GM10266 (cell line): ENCODE results near the gene C17orf50.

Experiments used
- DNase-seq: peaks from one replicate; pipeline ENCODE4 v3.0.0; 2012; ENCODE audit errors: extremely low spot score
- CTCF ChIP-seq: IDR thresholded peaks from 2 replicates; pipeline ENCODE4 v1.5.1; 2012; ENCODE audit warnings: mild to moderate bottlenecking, low read depth; ENCODE audit not compliant: control insufficient read depth, insufficient read depth; ENCODE audit errors: missing control alignments

C17orf50 gene

GRCh38 chr17:35775039-35775438 lies 14.4 kb downstream of the C17orf50 start:
- no peak for TF ChIP-seq CTCF
- DNase-seq = no peak

- TF ChIP-seq CTCF = no peak
- DNase-seq = no peak
Measured at GRCh38 chr17:35775583-35775982, 14.9 kb downstream of the C17orf50 start.

GRCh38 chr17:35778641-35779196 lies 18.0 kb downstream of the C17orf50 start:
- no peak for DNase-seq
- TF ChIP-seq CTCF = no peak

- no peak for DNase-seq
- no peak for TF ChIP-seq CTCF
Measured at GRCh38 chr17:35780950-35781349, 20.3 kb downstream of the C17orf50 start.

GRCh38 chr17:35784895-35785294 lies 24.2 kb downstream of the C17orf50 start:
- DNase-seq = no peak
- no peak for TF ChIP-seq CTCF

GRCh38 chr17:35786941-35787432 lies 26.3 kb downstream of the C17orf50 start:
- no peak for TF ChIP-seq CTCF
- no peak for DNase-seq

- DNase-seq = no peak
- no peak for TF ChIP-seq CTCF
Measured at GRCh38 chr17:35788477-35789368, 28.0 kb downstream of the C17orf50 start.
